Lower leg skin (tissue), 3 donors: ENCODE results near the gene TNPO1.

Experiments used
- POLR2A ChIP-seq, 2 donors: fragments of 450-650 bp; IDR thresholded peaks; one replicate each; pipeline ENCODE4 v1.6.1; 2016 to 2017; ENCODE audit warnings: antibody characterized with exemption in 2 of 2, mild to moderate bottlenecking in 1 of 2, moderate library complexity in 1 of 2
- TF ChIP-seq, protein P1 (sequence below), 3 donors: fragments of 450-650 bp; IDR thresholded peaks; one replicate each; pipeline ENCODE4 v1.5.1; 2016; ENCODE audit warnings: antibody characterized with exemption in 3 of 3, mild to moderate bottlenecking in 3 of 3, moderate library complexity in 2 of 3

DNA sequence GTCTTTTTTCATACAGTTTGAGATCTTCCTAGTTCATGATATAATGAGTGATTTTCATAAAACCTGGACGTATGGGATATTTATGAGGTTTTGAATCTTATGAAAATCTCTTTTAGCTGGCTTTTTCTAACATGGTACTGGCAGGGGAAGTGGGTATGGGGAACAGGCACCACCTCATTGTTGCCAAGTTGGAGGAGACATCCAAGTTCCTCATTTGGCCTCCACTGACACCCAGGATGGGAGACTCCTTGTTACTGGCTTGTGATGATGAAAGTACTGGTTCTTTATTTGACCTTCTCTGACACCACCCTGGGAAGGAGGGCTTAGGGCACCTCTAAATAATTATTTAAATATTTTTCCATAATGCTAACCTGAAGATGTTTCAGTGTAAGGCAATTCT lies 4.0 kb upstream of the TNPO1 start:
- TF ChIP-seq, protein P1, sequence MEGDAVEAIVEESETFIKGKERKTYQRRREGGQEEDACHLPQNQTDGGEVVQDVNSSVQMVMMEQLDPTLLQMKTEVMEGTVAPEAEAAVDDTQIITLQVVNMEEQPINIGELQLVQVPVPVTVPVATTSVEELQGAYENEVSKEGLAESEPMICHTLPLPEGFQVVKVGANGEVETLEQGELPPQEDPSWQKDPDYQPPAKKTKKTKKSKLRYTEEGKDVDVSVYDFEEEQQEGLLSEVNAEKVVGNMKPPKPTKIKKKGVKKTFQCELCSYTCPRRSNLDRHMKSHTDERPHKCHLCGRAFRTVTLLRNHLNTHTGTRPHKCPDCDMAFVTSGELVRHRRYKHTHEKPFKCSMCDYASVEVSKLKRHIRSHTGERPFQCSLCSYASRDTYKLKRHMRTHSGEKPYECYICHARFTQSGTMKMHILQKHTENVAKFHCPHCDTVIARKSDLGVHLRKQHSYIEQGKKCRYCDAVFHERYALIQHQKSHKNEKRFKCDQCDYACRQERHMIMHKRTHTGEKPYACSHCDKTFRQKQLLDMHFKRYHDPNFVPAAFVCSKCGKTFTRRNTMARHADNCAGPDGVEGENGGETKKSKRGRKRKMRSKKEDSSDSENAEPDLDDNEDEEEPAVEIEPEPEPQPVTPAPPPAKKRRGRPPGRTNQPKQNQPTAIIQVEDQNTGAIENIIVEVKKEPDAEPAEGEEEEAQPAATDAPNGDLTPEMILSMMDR (IDR thresholded peaks at IDR 0.05) = no peak
- TF ChIP-seq POLR2A (IDR thresholded peaks at IDR 0.05) = no peak
